GM20431 (cell line): Measurements from ENCODE around the gene BRWD1.

Experiments used
- in situ Hi-C: fragments of 300-500 bp; cut with MseI, MboI; formaldehyde crosslinking; loops from one replicate; pipeline ENCODE4 v1.15.0; 2020; ENCODE audit warnings: low sequenced_read_pairs; ENCODE audit not compliant: unreplicated experiment

The BRWD1 gene

GRCh38 chr21:39209334-39209688 is 104.1 kb downstream of the BRWD1 start:
- in situ Hi-C loops: no loop called here

- in situ Hi-C loops: no loop called here
Observed at GRCh38 chr21:39208624-39209333, 104.7 kb downstream of the BRWD1 start.

- in situ Hi-C loops: no loop called here
Observed at GRCh38 chr21:39204134-39204533, 109.3 kb downstream of the BRWD1 start.

GRCh38 chr21:39198800-39199199 is 114.6 kb downstream of the BRWD1 start:
- in situ Hi-C loops: no loop called here

- in situ Hi-C loops: no loop called here
Observed at GRCh38 chr21:39197448-39198233, 115.8 kb downstream of the BRWD1 start.

- in situ Hi-C loops: no loop called here
Observed at GRCh38 chr21:39196838-39197237, 116.6 kb downstream of the BRWD1 start.

- in situ Hi-C loops: no loop called here
Observed at GRCh38 chr21:39196310-39196709, 117.1 kb downstream of the BRWD1 start.

GRCh38 chr21:39193380-39193779 is 120.1 kb downstream of the BRWD1 start:
- in situ Hi-C loops: no loop called here

- in situ Hi-C loops: no loop called here
Observed at GRCh38 chr21:39189857-39190604, 123.4 kb downstream of the BRWD1 start.

- in situ Hi-C loops: no loop called here
Observed at GRCh38 chr21:39188521-39189139, 124.8 kb downstream of the BRWD1 start.

- in situ Hi-C loops: no loop called here
Observed at GRCh38 chr21:39187141-39187540, 126.3 kb downstream of the BRWD1 start.

- in situ Hi-C loops: no loop called here
Observed at GRCh38 chr21:39186676-39187075, 126.8 kb downstream of the BRWD1 start.

- in situ Hi-C loops: no loop called here
Observed at GRCh38 chr21:39185157-39185556, 128.3 kb downstream of the BRWD1 start.

- in situ Hi-C loops: no loop called here
Observed at GRCh38 chr21:39184050-39184980, 129.1 kb downstream of the BRWD1 start.

GRCh38 chr21:39183272-39184049 is 130.0 kb downstream of the BRWD1 start, which contains the start of gene PSMG1:
TSS of gene PSMG1 (minus strand) at chr21:39183451. CDS start at chr21:39183385, 66 bp downstream.
- in situ Hi-C loops: no loop called here

- in situ Hi-C loops: no loop called here
Observed at GRCh38 chr21:39182484-39183271, 130.8 kb downstream of the BRWD1 start.

GRCh38 chr21:39182016-39182415 is 131.4 kb downstream of the BRWD1 start:
- in situ Hi-C loops: no loop called here
